HG03342 (cell line): ENCODE measurements around the gene KLC1.

ENCODE experiments used
- ATAC-seq: cut with Tn5 transposase; IDR thresholded peaks from one replicate; pipeline ENCODE4 v1.9.1; 2021; ENCODE audit warnings: mild to moderate bottlenecking, moderate library complexity; ENCODE audit not compliant: unreplicated experiment

The KLC1 gene

DNA sequence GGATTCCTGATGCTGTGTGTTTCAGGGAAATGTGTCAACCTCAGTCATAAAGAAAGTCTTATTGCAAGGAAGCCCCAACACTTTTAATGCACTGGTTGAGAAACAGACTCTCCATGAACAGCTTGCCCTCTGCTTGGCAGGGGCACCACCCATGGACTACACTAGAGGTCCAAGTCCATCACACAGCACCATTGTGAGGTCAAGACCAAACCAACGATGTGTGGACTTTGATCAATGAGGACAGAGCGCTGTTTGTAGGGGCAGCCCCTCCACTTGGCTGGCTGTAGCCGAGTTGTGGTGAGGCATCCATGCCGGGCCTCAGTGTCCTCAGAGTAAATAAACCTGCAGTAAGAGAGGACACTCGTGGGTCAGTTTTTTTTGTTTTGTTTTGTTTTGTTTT, 116.4 kb downstream of the KLC1 start:
- no peak for ATAC-seq

DNA sequence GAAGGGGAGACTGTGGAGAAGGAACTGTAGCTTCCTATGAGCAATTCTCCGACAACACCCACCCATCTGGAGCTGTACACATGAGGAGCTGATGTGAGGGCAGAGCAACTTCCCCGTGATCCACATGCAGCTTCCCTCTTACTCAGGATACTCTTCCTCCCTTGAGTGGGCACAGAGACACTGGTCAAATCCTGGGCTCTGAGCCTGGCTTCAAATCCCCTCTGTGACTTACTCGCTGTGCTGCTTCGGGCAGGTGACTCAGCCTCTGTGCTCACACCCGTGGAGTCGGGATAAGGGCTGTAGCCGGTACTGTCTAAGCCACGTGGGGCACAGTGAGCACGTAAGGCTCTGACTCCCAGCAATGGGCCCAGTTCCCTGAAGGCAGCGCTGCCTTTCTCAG, 117.7 kb downstream of the KLC1 start:
- no peak for ATAC-seq

DNA sequence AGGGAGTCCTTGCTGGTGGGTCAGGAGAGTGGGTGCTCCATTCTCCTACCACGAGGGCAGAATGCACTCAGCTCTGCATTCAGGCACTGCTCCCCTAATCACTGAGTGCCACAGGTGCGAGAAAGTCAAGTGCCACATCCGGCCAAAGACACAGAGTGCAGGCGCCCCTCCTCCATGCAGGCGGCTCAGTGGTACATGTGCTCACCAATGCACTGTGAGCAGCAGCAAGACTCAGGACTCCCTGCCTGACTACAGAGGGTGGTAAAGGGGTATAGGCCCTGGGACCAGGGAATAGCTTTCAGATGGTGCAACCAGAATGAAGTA, 119.5 kb downstream of the KLC1 start:
- no peak for ATAC-seq

DNA sequence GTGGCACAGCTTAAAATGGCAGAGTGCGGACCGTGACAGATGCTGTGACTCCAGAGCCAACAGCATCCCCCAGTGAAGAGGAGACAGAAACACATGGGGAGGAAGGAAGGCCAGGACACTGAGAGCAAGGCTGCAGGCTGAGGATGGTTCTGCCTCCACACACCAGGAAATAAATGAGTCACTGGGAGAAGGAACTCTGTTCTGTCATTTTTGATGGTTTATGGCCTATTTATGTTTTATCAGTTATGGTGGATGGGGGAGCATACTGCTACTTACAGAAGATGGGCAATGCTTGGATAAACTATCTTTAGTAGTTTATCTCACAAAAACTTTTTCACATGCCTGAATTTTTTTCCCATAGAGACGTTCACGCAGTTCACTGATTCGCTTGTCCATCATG, 120.4 kb downstream of the KLC1 start:
- no peak for ATAC-seq

DNA sequence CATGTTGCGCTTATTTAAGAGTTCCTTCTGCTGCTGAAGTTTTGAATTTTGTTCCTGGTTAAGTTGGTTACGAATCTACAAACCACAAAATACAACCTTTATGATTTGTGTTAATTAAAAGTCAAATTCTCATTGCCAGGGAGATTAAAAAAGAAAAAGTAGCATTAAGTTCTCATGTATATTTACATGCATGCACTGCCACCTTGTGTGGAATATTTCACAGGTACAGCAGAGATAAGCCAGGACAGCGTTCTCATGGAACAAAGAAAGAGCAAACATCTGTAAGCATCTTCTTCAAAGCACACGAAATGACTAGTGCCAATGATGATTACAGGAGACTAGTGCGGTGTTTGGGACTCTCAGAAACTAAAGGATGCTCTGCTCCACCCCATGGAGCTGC, 120.8 kb downstream of the KLC1 start:
- no peak for ATAC-seq
